Left lung (tissue), 10 donors: ENCODE data around the gene SERPINH1. TPM values are rescaled to one million over a fixed set of nuclear protein-coding genes. Genes with fewer than 3 reads are reported as not detected.

ENCODE experiments used
- ATAC-seq: fragments of 200-7000 bp; cut with Tn5 transposase; one replicate; pipeline ENCODE4 v1.9.1; 2020; ENCODE audit warnings: moderate library complexity
- DNase-seq, 4 donors: peaks; one replicate each; pipeline ENCODE4 v3.0.0-alpha.2; 2013 to 2020
- H3K27ac ChIP-seq, 2 donors: fragments of 200-600 bp; sonication (generic) in 1 of 2; one replicate each; pipeline versions ENCODE4 v1.5.0 to v1.8.0; 2020 to 2021
- H3K27me3 ChIP-seq, 2 donors: fragments of 200-600 bp; sonication (generic) in 1 of 2; one replicate each; pipeline versions ENCODE4 v1.5.0 to v1.8.0; 2020 to 2021
- H3K36me3 ChIP-seq, 2 donors: fragments of 200-600 bp; sonication (generic) in 1 of 2; one replicate each; pipeline versions ENCODE4 v1.5.0 to v1.8.0; 2020 to 2021
- H3K4me1 ChIP-seq, 2 donors: fragments of 200-600 bp; one replicate each; pipeline ENCODE4 v1.8.0; 2021
- H3K4me3 ChIP-seq, 2 donors: fragments of 200-600 bp; sonication (generic) in 1 of 2; one replicate each; pipeline versions ENCODE4 v1.5.0 to v1.8.0; 2020 to 2021; ENCODE audit warnings: mild to moderate bottlenecking in 1 of 2
- H3K9me3 ChIP-seq, 2 donors: fragments of 200-600 bp; sonication (generic) in 1 of 2; one replicate each; pipeline versions ENCODE4 v1.5.0 to v1.8.0; 2020 to 2021
- intact Hi-C, 2 donors: fragments of 100-400 bp; cut with DNase I; formaldehyde crosslinking; loops; one replicate each; pipeline versions ENCODE4 v1.11.2 to v1.14.2; 2022
- polyA plus RNA-seq, 6 donors: library from polyadenylated mRNA; unstranded; fragments of 120-200 nt; gene quantifications; one replicate each; pipeline ENCODE4 v1.2.1, GENCODE V29; 2013; ENCODE audit not compliant: insufficient read length in 6 of 6
- total RNA-seq, 2 donors: library from RNA; stranded (reverse); fragmentation: NEBNext Ultra II Directional; extraction: Animal tissue kit (Norgen Biotek cat#: 25700); gene quantifications; one replicate each; pipeline ENCODE4 v1.2.1, GENCODE V29; 2021
- TF ChIP-seq, protein P1 (sequence below), 2 donors: fragments of 200-600 bp; sonication (generic) in 1 of 2; IDR thresholded peaks; one replicate each; pipeline versions ENCODE4 v1.5.0 to v1.8.0; 2021; ENCODE audit warnings: antibody characterized with exemption in 2 of 2
- donor health status: DM: no; HTN: yes; CAD: no.
- donor health status: DM: no; HTN: no; CAD: no.

Gene SERPINH1
- total and polyA plus RNA-seq, 8 donors: 358 to 538 (median 458) TPM

DNA sequence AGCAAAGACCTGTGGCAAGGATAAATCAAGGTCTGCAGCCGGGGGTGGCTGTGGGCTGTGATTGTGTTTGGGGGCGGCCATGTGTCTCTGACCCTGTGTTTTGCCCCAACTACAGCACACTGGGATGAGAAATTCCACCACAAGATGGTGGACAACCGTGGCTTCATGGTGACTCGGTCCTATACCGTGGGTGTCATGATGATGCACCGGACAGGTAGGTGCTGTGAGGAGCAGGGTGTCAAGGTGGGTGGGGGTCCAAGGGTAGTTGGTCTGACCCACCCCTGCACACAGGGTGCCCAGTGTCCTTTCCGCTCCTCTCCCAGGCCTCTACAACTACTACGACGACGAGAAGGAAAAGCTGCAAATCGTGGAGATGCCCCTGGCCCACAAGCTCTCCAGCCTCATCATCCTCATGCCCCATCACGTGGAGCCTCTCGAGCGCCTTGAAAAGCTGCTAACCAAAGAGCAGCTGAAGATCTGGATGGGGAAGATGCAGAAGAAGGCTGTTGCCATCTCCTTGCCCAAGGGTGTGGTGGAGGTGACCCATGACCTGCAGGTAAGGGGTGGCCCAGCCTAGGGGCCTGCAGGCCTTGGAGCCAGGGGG, 6.7 kb downstream of the SERPINH1 start:
- H3K4me1 ChIP-seq: peaks cover 20 to 74% of the 10 kb centered on the region in 2 donors
- H3K27ac ChIP-seq: no peak overlapping the region
- H3K4me3 ChIP-seq: no peak overlapping the region
- DNase-seq: peak in 1 of 4 donors; percentile 28
- H3K36me3 ChIP-seq: peaks cover 0 to 82% of the 10 kb centered on the region in 2 donors
- TF ChIP-seq, protein P1, sequence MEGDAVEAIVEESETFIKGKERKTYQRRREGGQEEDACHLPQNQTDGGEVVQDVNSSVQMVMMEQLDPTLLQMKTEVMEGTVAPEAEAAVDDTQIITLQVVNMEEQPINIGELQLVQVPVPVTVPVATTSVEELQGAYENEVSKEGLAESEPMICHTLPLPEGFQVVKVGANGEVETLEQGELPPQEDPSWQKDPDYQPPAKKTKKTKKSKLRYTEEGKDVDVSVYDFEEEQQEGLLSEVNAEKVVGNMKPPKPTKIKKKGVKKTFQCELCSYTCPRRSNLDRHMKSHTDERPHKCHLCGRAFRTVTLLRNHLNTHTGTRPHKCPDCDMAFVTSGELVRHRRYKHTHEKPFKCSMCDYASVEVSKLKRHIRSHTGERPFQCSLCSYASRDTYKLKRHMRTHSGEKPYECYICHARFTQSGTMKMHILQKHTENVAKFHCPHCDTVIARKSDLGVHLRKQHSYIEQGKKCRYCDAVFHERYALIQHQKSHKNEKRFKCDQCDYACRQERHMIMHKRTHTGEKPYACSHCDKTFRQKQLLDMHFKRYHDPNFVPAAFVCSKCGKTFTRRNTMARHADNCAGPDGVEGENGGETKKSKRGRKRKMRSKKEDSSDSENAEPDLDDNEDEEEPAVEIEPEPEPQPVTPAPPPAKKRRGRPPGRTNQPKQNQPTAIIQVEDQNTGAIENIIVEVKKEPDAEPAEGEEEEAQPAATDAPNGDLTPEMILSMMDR (IDR thresholded peaks at IDR 0.05): no peak
- no peaks in the 10 kb centered on the region for H3K9me3 ChIP-seq
- no peak for ATAC-seq
- H3K27me3 ChIP-seq: no peaks in the 10 kb centered on the region
- intact Hi-C loops: no loop called here

DNA sequence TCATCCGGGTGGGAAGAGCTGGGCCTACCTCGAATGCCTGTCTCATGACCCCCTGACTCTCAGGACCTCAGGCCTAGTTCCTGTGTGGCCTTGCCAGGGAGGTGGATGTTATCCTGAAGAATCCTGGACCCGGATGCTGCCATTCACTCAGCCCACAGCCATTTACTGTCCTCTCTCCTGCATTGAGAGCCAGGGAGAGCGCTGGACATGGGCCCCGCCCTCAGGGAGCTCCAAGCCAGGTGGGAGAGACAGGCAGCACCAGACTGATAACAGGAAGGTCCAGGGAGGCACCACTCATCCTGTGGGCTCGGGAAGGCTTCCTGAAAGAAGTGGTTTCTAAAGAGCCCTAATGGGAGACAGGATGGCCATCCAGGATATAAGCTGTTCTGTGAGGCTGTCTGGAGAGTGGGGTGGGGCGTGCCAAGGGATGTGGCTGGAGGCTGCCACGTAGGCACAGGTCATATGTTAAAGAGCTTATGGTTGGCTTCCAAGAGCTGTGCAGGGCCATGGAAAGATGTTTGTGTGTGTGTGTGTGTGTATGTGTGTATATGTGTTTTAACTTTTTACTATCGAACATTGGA, 8.6 kb downstream of the SERPINH1 start:
- ATAC-seq (peak; percentile 35), DNase-seq (peak in 1 of 4 donors; percentile 49)
- TF ChIP-seq, protein P1 (IDR thresholded peaks at IDR 0.05): no peak
- intact Hi-C loops: no loop called here
- Histone ChIP-seq H3K36me3 (peaks cover 0 to 89% of the 10 kb centered on the region in 2 donors), H3K4me1 (peaks cover 9 to 56% of the 10 kb centered on the region in 2 donors), H3K27me3 (no peaks in the 10 kb centered on the region), H3K4me3 (no peak overlapping the region), H3K27ac (peak overlapping the region; percentile 13 to 23), H3K9me3 (no peaks in the 10 kb centered on the region)

DNA sequence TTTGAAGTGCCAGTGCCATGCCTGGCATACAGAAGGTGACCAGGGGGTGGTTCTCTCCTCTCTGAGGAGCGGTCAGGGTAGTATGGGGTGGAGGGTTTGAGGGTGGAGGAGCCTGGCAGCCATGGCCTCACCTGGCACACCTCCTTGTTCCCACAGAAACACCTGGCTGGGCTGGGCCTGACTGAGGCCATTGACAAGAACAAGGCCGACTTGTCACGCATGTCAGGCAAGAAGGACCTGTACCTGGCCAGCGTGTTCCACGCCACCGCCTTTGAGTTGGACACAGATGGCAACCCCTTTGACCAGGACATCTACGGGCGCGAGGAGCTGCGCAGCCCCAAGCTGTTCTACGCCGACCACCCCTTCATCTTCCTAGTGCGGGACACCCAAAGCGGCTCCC, 9.6 kb downstream of the SERPINH1 start:
- H3K27ac ChIP-seq: no peak overlapping the region
- DNase-seq: peak in 2 of 4 donors; percentile 65 to 76
- TF ChIP-seq, protein P1 (IDR thresholded peaks at IDR 0.05): no peak

DNA sequence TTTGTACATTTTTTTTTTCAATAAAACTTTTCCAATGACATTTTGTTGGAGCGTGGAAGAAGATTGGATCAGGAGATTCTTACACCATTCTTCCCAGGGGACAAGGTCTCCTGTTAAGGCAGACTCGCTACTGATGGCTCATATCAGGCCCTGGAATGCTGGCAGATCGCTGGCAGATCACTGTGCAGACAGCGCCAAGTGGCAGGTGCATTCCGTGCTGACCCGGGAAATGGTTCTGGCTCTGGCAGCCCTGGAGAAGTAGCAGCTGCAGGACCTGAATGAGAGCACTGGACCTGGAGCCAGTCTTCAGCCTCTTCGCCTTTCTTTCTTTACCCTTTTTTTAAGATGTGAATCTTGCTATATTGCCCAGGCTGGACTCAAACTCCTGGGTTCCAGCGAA, 10.7 kb downstream of the SERPINH1 start:
- Histone ChIP-seq H3K27me3 (no peaks in the 10 kb centered on the region), H3K4me3 (no peak overlapping the region), H3K9me3 (no peaks in the 10 kb centered on the region), H3K27ac (peak overlapping the region in 1 of 2 donors; percentile 8), H3K4me1 (peaks cover 8 to 50% of the 10 kb centered on the region in 2 donors), H3K36me3 (peaks cover 0 to 68% of the 10 kb centered on the region in 2 donors)
- ATAC-seq (no peak), DNase-seq (peak in 1 of 4 donors; percentile 30)
- TF ChIP-seq, protein P1 (IDR thresholded peaks at IDR 0.05): no peak
- intact Hi-C loops: no loop called here

More for the DNA sequence above, 9.6 kb downstream of the SERPINH1 start:
- intact Hi-C loops: no loop called here
- peaks cover 0 to 79% of the 10 kb centered on the region in 2 donors for H3K36me3 ChIP-seq
- no peaks in the 10 kb centered on the region for H3K27me3 ChIP-seq
- no peak overlapping the region for H3K4me3 ChIP-seq
- H3K4me1 ChIP-seq: peaks cover 4 to 56% of the 10 kb centered on the region in 2 donors
- peak; percentile 83 for ATAC-seq
- H3K9me3 ChIP-seq: no peaks in the 10 kb centered on the region
